ENCODE data around the gene LRRC75B.
"Not testable (repeated sequence)": the region's sequence is repeated elsewhere in the genome, so short reads cannot be mapped to it uniquely, and the experiment has no call there.

Gene LRRC75B, protein sequence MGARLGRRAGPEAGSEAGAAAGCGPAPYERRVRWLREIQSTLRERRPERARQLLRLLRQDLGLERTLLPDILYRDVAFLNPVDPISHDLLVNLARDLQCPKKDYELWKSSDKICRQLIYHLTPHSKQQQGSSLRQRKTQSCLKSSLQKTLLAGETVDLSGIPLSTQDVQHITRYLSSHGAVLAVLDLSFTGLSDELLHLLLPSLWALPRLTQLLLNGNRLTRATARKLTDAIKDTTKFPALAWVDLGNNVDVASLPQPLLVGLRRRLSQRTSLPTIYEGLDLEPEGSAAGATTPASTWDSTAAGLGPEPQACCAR

DNA sequence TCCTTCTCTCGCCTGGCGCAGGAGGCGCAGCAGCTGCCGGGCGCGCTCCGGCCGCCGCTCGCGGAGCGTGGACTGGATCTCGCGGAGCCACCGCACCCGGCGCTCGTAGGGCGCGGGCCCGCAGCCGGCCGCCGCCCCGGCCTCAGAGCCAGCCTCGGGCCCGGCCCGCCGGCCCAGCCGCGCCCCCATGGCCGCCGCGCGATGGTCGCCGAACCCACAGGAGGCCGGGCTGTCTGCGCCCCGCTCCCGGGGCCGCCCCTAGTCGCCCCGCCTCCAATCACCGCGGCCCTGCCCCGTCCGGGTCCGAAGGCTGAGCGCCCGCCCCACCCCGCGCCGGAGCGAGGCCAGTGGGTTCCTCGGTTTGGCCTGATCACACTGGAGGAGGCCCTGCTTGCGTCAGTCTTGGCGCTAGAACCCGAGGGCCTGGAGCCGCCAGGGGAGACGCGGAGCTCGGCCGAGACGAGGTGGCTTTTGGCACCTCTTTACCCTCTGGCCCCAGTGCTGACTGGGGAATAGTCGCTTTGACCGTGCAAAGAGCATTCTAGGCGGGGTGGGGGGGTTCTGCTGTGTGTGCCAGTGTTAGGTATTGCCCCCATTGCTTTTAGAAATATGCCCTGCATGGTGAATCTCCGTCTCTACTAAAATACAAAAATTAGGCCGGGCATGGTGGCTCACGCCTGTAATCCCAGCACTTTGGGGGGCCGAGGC, at the start of gene LRRC75B:
TSS of gene LRRC75B (minus strand) at position 223 of the 708 bp plus-strand sequence. CDS start at position 189, 34 bp downstream.
- peak; percentile 16 for DNase-seq (ENCODE audit: low read depth)

DNA sequence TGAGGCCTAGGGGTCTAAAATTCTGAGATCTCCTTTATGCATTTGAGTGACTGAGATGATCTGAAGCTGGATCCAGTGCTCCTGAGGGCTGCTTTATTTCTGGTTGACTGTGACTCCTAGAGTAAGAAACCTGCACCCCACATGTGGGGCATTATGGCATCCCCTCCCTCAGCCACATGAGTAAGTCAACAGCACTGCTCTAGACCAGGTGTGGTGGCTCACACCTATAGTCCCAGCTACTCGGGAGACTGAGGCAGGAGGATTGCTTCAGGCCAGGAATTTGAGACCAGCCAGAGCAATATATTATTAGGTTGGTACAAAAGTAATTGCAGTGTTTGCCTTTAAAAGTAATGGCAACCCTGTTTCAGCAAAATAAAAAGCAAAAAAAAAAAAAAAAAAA, 49.4 kb upstream of the LRRC75B start:
- not testable (repeated sequence) for DNase-seq (ENCODE audit: low read depth)

DNA sequence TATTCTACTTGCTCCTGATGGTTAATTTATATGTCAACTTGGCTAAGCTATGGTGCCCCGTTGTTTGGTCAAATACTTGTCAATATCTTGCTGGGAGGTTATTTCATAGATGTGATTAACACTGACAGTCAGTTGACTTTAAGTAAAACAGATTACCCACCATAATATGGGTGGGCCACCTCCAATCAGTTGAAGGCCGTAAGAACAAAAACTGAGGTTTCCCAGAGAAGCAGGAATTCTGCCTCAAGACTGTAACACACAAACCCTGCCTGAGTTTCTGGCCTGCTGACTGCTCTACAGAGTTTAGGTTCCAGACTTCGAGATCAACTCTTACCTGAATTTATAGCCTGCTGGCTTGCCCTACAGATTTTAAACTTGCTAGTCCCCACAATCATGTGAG, 43.6 kb upstream of the LRRC75B start:
- not testable (repeated sequence) for DNase-seq (ENCODE audit: low read depth)

DNA sequence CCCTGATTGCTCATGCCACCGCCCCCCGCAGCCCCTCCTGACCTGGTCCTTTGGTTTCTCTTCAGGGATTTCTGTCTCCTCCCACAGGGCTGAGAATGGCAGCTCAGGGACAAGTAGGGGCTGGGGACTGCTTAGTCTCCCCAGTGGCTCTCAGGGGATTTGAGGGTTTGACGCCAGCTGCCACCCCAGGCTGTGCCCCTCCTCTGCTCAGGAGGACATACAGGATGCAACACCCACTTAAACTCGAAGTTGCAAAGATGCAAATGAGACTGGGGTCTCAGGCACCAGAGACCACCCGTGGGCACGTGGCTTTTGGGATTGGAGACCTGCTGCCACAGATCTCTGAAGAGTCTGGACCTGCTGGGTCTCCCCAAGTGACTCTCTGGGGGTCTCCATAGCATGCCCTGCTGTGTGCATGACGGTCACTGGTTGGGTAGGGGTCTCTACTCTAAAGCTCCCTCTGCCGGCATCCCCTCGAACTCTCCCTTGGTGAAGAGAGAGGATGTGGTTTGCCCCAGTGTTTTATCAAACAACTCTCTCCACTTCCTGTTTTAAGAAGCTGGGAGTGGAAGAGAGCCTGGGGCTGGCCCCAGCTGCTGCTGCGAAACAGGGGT, 42.0 kb upstream of the LRRC75B start:
- DNase-seq (ENCODE audit: low read depth) = not testable (repeated sequence)

DNA sequence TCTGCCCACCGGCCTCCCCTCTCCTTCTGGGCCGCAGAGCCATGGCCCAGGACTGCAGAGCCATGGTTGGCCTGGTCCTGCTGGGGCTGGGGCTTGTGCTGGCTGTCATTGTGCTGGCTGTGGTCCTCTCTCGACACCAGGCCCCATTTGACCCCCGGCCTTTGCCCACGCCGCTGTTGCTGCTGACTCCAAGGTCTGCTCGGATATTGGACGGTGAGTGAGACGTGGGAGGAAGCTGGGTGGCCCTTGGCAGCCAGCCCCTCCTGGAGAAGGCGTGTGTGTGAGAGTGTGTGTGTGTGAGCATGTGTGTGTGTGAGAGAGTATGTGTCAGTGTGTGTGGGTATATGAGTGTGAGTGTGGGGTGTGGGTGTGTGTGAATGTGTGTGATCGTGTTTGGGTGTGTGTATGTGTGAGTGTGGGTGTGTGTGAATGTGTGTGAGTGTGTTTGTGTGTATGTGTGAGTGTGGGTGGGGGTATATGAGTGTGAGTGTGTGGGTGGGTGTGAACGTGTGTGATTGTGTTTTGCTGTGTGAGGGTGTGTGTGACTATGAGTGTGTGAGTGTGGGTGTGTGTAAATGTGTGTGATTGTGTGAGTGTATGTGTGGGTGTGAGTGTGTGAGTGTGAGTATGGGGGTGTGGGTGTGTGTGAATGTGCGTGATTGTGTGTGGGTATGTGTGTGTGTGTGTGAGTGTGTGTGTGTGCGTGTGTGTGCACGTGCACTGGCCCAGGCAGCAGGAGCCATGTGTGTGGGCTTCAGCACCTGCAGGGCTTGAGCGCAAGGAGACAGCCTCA, 40.6 kb upstream of the LRRC75B start:
- DNase-seq (ENCODE audit: low read depth) = not testable (repeated sequence)

DNA sequence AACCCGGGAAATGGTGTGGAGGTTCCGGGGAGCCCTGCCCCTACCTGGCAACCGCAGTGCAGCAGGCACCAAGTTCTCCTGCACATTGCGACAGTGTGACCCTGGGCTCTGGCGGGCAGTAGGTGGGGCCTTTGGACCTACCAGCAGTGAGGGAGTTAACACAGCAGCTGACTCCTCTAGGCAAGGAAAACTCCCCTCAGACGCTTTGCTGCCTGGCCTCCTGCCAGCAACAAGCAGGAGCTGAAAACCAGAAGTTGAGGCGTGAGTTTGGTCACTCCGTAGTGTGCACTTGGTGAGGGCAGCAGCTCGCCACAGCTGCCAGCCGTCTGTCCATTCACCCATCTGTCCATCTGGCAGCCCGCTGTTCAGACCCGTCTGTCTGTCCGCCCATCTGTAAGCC, 39.8 kb upstream of the LRRC75B start:
- not testable (repeated sequence) for DNase-seq (ENCODE audit: low read depth)

DNA sequence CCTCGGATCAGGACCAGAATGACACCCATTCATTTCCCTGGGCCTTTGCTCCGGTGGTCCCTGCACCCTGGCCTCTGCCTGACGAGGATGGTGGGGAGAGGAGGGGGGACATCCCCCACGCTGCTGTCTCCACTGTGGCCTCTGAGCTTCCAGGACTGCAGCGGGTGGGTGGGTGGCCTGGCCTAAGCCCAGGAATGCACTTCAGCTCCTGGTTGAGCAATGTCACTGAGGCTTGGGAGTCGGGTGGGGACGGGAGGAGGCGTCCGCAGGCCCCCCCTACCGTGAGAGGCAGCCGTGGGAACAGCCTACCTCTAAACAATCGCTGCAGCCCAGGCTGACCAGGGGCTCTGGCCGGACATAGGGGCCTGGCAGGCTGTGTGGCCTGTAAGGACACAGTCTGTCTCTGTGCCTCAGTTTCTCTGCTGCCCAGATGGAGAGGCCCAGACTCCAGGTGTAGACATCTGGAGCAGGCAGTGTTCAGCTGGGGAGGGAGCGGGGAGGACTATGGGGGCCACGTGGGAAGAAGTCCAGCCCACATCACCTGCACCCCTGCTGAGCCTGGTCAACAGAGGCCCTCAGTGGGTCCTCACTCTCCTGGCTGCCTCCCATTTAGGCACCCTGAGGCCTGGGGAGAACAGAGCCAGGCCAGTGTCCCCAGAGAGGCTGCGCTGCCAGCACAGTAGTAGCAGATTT, 38.7 kb upstream of the LRRC75B start:
- not testable (repeated sequence) for DNase-seq (ENCODE audit: low read depth)

DNA sequence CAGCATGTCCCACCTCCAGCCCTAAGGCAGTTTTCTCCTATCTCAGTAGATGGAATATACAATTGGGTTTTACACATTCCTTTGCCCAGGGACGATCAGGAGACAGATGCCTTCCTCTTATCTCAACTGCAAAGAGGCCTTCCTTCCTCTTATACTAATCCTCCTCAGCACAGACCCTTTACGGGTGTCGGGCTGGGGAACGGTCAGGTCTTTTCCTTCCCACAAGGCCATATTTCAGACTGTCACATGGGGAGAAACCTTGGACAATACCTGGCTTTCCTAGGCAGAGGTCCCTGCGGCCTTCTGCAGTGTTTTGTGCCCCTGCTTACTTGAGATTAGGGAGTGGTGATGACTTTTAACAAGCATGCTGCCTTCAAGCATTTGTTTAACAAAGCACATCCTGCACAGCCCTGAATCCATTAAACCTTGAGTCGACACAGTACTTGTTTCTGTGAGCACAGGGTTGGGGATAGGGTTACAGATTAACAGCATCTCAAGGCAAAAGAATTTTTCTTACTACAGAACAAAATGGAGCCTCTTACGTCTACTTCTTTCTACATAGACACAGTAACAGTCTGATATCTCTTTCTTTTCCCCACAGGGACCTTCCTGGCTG, 38.0 kb upstream of the LRRC75B start:
- DNase-seq (ENCODE audit: low read depth) = not testable (repeated sequence)

DNA sequence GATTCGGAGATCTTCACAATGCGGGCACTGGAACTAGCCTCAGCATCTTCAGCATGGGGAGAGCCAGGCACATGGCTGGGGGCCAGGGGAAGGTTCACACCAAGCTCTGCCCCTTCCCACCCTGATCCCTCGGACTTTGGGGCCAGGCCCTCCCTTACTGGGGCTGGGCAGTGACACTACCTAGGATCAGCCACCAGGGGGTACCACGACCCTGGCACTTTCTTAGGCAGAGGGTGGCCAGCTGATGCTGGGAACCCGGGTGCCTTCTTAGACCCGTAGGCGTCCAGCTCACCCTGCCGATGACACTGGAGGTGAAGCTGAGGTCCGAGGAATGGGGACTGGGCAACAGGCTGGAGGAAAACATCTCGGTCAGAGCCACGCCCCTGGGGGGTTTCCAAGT, 36.2 kb upstream of the LRRC75B start:
- DNase-seq (ENCODE audit: low read depth) = not testable (repeated sequence)

DNA sequence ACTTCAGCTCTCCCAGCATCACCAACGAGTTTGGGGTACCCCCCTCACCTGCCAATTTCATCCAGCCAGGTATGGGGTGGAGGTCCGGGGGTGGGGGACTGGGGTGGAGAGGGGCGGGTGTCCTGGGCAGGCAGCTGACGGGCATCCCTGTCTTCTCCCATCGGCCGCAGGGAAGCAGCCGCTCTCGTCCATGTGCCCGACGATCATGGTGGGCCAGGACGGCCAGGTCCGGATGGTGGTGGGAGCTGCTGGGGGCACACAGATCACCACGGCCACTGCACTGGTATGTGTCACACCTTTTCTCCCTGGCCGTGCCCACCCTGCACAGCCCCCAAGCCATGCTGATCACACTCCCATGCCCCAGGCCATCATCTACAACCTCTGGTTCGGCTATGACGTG, 35.0 kb upstream of the LRRC75B start:
- not testable (repeated sequence) for DNase-seq (ENCODE audit: low read depth)

DNA sequence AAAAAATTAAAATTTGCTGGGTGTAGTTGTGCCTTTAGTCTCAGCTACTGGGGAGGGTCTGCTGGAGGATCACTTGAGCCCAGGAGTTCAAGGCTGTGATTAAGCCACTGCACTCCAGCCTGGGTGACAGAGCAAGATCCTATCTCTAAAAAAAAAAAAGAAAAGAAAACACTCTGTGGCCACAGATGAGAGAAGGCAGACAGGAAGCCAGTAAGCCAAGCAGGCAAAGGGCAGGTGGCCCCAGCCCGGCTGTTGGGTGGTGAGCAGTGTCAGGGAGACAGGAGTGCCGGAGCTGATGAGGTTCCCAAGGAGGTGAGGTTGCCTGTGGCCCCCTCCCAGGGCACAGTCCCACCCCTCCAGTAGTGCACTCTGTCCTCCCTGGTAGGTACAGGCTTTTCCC, 29.7 kb upstream of the LRRC75B start:
- not testable (repeated sequence) for DNase-seq (ENCODE audit: low read depth)

DNA sequence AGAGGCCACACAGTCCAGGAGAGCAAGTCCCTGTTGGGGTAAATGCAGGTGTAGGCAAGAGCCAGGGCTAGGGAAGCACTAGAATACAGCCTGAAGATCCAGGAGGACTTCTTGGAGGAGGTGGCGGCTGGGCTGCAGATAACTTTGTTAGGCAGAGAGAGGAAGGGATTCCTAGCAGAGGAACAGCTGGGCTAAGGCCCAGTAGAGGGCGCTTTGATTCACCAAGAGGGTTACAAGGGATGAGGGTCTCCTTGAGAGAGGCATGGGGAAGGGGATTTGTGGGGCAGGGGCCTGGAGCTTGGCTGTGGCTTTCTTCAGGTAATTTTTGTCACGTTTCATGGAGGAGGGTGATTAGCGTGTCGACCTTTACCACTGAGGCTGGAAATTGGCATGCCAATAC, 28.4 kb upstream of the LRRC75B start:
- not testable (repeated sequence) for DNase-seq (ENCODE audit: low read depth)

DNA sequence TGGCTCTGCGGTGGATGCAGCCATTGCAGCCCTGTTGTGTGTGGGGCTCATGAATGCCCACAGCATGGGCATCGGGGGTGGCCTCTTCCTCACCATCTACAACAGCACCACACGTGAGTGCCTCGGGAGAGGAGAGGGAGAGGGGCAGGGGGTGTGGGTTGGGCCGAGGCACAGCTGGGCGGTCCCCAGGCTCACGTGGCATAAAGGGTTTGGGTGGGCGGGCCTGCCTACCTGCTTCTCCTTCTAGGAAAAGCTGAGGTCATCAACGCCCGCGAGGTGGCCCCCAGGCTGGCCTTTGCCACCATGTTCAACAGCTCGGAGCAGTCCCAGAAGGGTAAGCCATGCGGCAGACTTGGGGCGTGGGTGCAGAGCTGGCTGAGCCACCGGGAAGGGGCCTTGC, 21.9 kb upstream of the LRRC75B start:
- DNase-seq (ENCODE audit: low read depth) = not testable (repeated sequence)

DNA sequence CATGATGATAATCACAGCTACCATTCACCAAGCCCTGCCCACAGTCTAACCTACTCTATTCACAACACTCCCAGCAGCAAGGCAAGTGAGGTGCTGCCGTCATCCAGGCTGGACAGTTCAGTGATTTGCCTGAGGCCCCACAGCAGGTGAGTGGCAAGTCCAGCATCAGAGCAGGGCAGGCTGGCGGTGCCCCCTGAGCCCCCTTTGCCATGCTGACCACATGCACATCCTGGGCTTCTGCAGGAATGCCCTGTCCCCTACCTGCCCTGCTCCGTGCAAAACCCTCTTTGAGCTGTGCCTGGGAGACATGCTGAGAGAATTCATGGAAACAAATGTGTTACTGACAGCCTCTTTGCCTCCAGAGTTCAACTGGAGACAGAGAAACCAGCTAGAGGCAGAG, 17.0 kb upstream of the LRRC75B start:
- DNase-seq (ENCODE audit: low read depth) = not testable (repeated sequence)

DNA sequence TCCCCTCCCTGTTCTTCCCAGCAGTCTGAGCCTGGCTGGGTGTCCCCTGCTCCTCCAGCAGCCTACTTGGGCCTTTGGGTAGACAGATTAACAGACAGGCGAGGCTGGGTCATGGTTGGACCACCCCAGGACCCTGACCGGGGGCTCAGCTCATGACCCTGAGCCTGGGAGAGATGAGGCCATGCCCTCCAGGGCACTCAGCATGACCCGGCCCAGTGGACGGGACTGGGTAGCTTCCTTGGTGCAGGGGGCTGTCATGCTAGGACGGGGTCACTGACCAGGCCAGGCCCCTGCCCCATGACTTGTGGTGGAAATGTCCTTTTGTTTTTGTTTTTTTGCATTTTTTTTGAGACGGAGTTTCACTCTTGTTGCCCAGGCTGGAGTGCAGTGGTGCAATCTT, 15.5 kb upstream of the LRRC75B start:
- DNase-seq (ENCODE audit: low read depth) = not testable (repeated sequence)

DNA sequence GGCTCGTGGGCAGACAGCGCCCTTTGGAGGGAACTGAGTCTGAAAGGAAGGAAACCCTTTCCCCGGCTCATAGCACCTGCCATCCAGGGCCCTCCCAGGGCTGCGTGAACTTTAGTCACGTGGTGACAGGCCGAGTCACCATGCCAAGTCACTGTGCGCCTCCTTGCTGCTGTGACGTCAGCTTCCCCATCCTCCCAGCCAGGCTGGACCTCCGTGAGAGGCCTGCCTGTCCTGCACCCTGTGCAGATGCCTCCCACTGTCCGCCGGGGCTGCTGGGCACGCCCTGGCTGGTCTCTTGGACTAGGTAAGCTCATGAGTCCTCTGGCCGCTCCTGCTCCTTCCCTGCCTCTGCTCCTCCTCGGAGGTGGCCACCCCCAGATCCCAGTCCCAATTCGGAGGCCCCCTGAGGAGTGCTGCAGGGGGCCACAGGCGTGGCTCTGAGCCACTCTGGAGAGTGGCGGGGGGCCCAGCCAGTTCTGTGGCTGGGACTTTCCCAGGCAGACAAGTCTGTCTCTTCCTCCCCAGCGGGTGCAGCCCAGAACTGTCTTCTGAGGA, 14.6 kb upstream of the LRRC75B start:
- peak; percentile 25 for DNase-seq (ENCODE audit: low read depth)

DNA sequence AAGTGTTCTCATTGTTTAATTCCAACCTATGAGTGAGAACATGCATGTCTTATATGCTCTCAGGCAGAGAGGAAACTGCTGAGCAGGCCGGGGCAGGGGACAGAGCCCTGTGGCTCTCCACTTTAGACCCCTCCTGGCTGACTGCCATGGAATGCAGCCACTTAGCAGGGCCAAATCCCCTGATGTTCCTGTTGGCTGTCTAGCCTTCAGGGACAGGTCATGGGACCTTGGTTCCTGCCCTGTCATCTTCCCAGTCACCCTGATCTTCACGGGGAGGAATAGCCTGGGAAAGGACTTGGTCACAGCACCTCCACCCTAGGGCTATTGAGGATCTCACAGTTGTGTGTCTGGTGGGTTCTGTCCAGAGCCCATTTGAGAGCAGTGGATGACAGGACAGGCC, 13.5 kb upstream of the LRRC75B start:
- not testable (repeated sequence) for DNase-seq (ENCODE audit: low read depth)

DNA sequence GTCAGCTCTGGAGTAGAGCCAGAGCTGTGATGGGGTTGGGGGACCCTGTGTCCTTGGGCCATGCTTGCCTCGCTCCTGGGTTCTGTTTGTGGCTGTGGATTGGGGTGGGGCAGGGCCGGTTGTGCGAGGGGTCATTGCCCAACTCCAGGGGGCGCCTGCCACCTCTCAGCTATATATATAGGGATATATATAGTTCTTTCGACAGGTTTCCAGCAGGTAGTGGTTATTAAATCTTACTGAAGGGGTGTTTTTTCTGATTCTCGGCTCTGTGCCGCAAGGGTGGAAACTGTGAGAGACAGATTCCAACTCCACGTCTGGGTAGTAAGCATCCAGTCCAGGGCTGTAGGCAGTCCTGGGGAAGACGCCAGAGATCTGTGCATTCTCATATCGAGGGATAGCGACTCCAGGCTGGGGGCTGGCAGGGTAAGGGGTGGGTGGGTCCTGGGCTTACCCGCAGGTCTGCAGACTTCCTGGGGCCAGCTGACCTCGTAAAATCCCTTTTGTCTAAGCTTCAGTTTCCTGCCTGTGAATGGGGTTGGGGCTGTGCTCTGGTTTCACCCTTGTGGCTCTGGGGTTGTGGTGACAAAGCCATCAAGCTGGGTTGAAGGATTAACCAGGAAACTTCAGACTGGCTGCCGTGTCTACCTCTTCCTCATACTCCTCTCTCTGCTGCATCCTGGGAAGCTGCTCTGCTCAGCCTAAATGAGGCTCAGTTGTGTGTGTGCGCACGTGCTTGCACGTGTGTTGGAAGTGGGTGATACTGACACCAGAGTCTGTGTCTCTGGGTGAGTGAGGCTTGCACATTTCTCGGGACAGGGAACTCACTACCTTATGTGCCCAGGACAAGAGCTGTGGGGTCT, 11.1 kb upstream of the LRRC75B start:
- DNase-seq (ENCODE audit: low read depth) = not testable (repeated sequence)

DNA sequence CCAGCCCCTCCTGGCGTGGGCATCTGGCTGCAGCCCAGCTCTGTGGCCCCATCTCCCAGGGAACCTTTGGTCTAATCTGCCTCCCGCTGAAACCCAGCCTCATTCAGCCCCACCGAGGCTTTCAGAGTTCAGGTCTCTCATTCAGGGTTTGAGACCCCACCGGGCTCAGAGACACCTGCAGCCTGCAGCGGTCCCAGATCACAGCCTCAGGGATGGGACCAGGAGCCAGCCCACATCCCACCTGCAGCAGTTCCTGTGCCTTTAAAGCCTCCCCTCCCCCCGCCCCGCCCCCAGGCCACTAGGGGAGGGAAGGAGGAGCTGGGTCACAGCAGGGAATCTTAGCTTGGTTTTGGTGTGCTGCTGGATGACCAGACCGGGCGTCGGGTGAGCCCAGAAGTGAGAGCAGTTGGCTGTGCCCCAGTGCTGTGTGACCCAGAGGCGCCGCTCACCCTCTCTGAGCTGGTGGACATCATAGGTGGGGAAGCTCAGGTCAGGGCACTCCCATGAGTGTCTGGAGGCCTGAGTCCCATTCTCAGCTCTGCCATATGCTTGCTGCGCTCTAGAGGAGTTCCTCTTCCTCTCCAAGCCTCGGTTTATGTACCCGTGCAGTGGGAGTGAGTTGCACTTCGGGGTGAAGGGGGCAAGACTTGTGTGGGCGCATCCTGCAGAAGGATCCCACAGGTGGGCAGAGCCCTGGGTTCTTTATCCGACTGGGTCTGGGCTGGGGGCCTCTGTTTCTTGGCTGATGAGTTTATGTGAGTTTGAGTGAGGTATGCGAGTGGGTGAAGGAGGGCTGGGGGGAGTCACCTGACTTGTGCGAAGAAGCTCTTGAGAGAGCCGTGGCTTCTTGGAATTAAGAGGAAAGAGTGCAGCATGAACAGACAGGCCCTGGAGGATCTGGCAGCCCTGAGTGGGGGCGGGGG, 10.2 kb upstream of the LRRC75B start, which contains the start of gene GGT1:
TSS of gene GGT1 (plus strand) at position 347 of the 923 bp plus-strand sequence. CDS start 7,889 bp downstream, outside the sequence.
- DNase-seq (ENCODE audit: low read depth) = not testable (repeated sequence)

All from stimulated activated CD8-positive, alpha-beta memory T cell treated with anti-CD3 and anti-CD28 coated beads, Interleukin-7, amount 100 ng/mL, for 24 hours (primary cell).